Spleen (tissue), 7 donors: ENCODE data around the gene CYP24A1.

ENCODE experiments used
- POLR2A ChIP-seq, 3 donors: fragments of 450-650 bp; IDR thresholded peaks; one replicate each; pipeline ENCODE4 v1.5.1; 2017; ENCODE audit warnings: antibody characterized with exemption in 3 of 3, mild to moderate bottlenecking in 1 of 3
- POLR2AphosphoS5 ChIP-seq, 3 donors: sonication (generic); formaldehyde crosslinking; IDR thresholded peaks; one replicate each; pipeline ENCODE4 v1.5.1; 2017; ENCODE audit warnings: antibody characterized with exemption in 3 of 3
- TF ChIP-seq, protein P1 (sequence below), 11 experiments: fragments of 200-600 bp in 7 of 11; fragments of 450-650 bp in 4 of 11; sonication (generic) in 4 of 11; IDR thresholded peaks in 8 of 11; conservative IDR thresholded peaks in 3 of 11; 1 replicate in 7 of 11; 2 replicates in 4 of 11; pipeline versions ENCODE4 v1.4.0 to v1.8.0; 2016 to 2021; ENCODE audit warnings: antibody characterized with exemption in 11 of 11, inconsistent platforms in 4 of 11, mild to moderate bottlenecking in 1 of 11
- donor health status: DM: no; HTN: no; CAD: no; lungs with moderate emphysema.
- donor health status: DM: no; HTN: no; CAD: no.
- donor health status: DM: no; HTN: no; CAD: no.

DNA sequence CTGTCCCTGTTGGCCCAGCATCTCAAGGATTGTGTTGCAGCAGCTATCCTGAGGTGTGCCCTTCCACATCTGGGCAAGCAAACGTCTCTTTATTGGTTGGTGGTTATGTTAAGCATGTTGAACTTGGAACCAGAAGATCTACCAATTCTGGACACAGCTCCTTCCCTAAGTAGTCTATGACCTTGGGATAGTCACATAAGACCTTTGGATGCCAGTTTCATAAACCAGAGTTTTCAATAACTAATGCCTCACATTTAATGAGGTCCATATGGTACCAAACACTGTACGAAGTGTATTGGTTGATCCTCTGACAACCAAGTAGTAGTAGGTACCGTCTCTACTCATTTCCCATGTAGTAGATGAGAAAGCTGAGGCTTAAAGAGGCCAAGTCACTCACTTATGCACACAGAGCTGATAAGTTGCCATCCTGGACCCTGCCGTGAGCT lies 3.7 kb downstream of the CYP24A1 start:
- TF ChIP-seq POLR2AphosphoS5 (IDR thresholded peaks at IDR 0.05) (no peak), POLR2A (IDR thresholded peaks at IDR 0.05) (no peak)
- TF ChIP-seq, protein P1, sequence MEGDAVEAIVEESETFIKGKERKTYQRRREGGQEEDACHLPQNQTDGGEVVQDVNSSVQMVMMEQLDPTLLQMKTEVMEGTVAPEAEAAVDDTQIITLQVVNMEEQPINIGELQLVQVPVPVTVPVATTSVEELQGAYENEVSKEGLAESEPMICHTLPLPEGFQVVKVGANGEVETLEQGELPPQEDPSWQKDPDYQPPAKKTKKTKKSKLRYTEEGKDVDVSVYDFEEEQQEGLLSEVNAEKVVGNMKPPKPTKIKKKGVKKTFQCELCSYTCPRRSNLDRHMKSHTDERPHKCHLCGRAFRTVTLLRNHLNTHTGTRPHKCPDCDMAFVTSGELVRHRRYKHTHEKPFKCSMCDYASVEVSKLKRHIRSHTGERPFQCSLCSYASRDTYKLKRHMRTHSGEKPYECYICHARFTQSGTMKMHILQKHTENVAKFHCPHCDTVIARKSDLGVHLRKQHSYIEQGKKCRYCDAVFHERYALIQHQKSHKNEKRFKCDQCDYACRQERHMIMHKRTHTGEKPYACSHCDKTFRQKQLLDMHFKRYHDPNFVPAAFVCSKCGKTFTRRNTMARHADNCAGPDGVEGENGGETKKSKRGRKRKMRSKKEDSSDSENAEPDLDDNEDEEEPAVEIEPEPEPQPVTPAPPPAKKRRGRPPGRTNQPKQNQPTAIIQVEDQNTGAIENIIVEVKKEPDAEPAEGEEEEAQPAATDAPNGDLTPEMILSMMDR (IDR thresholded peaks at IDR 0.05 in 8 of 11, conservative IDR thresholded peaks at IDR 0.05 in 3 of 11) = no peak
